ENCODE data around the gene NFKBIB. TPM values are rescaled to one million over a fixed set of nuclear protein-coding genes. Genes with fewer than 3 reads are reported as not detected.
"Not testable (repeated sequence)": the region's sequence is repeated elsewhere in the genome, so short reads cannot be mapped to it uniquely, and the experiment has no call there.

Gene NFKBIB
- total RNA-seq, 2 donors from 2014 or later: 86.5 to 89.1 TPM

DNA sequence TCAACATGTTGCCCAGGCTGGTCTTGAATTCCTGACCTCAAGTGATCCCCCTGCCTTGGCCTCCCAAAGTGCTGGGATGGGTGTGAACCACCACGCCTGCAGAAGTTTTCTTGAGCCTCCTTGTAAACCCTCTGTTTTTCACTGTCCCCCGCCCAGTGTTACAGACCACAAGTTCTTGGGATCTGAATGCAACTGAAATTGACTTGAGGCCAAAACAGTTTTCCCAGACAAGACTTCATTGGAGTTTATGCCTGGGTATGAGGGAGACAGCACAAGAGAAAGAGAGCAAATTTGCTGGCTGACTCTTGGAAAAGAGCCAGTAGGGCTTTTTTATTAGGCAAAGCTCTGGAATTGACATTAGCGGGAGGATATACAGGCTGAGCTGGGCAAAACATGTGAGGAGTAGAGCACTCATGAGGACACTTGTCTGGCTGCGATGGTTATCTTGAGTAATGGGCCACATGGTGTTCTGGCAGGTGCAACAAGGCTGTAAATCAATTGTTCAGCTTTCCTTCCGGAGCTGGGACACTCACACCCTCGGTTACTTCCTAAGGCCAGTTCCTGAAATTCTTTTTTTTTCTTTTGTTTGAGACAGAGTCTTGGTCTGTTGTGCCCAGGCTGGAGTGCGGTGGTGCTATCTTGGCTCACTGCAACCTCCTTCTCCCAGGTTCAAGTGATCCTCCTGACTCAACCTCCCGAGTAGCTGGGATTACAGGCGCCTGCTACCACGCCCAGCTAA is 37.3 kb upstream of the NFKBIB start:
- Mint-ChIP-seq H3K4me1 (ENCODE audit: low read depth) (peaks cover 40% of the 10 kb centered on the region), H3K36me3 (ENCODE audit: insufficient read depth in 2 of 2) (peaks cover 3 to 6% of the 10 kb centered on the region in 2 donors), H3K27ac (no peak overlapping the region), H3K9me3 (peaks cover 0 to 2% of the 10 kb centered on the region in 2 donors), H3K4me3 (no peak overlapping the region), H3K27me3 (ENCODE audit: low read depth) (no peaks in the 10 kb centered on the region)
- no peak for ATAC-seq (replicated peaks in 1 of 2)
- no peak for DNase-seq

DNA sequence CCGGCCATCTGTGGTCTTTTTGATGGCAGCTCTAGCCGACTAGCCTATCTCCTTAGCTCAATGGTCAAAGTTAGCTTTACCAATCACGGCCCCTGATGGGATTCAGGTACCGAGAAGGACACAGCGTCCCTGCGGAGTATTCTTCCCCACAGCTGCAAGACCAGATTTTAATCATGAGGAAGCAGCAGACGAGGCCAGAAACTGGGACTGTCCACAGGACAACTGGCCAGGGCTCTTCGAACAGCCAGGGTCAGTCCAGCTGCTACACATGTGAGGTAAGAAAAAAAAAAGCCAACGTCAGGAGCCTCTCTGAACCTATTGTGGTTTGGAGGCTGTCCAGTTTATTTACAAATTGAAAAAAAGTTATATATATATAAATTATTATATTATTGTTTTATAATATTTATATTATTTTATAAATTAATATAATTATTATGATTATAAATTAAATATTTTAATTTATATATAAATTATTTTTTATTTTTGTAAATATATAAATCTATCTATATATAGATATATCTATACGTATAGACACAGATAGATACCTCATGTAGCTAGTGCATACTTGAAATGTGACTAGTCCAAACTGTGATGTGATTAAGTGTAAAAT is 32.5 kb upstream of the NFKBIB start:
- DNase-seq (no peak), ATAC-seq (replicated peaks in 1 of 2) (no peak)
- Mint-ChIP-seq H3K27me3 (ENCODE audit: low read depth) (no peaks in the 10 kb centered on the region), H3K27ac (no peak overlapping the region), H3K4me3 (no peak overlapping the region), H3K9me3 (peaks cover 0 to 2% of the 10 kb centered on the region in 2 donors), H3K4me1 (ENCODE audit: low read depth) (peaks cover 59% of the 10 kb centered on the region), H3K36me3 (ENCODE audit: insufficient read depth in 2 of 2) (peaks cover 3 to 8% of the 10 kb centered on the region in 2 donors)

DNA sequence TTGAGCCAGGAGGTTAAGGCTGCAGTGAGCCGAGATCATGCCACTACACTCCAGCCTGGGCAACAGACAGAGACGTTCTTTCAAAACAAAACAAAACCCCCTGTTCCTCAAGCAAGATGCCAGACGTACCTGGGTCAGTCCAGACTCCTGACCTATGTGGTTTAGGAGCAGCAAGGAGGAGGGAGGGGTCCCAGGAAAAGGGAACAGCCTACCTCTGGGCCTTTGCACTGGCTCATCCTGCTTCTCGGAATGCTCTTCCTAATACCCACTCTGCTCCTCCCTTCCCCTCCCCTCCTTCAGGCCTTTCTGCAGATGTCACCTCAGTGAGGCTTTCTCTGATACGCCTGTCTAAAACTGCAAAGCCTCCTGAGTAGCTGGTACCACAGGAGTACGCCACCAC is 31.2 kb upstream of the NFKBIB start:
- ATAC-seq (replicated peaks in 1 of 2): no peak
- Mint-ChIP-seq H3K27me3 (ENCODE audit: low read depth) (no peaks in the 10 kb centered on the region), H3K4me3 (peak overlapping the region; percentile 87 to 93), H3K27ac (no peak overlapping the region), H3K9me3 (peaks cover 0 to 2% of the 10 kb centered on the region in 2 donors), H3K36me3 (ENCODE audit: insufficient read depth in 2 of 2) (peaks cover 3 to 11% of the 10 kb centered on the region in 2 donors), H3K4me1 (ENCODE audit: low read depth) (peaks cover 59% of the 10 kb centered on the region)
- no peak for DNase-seq

DNA sequence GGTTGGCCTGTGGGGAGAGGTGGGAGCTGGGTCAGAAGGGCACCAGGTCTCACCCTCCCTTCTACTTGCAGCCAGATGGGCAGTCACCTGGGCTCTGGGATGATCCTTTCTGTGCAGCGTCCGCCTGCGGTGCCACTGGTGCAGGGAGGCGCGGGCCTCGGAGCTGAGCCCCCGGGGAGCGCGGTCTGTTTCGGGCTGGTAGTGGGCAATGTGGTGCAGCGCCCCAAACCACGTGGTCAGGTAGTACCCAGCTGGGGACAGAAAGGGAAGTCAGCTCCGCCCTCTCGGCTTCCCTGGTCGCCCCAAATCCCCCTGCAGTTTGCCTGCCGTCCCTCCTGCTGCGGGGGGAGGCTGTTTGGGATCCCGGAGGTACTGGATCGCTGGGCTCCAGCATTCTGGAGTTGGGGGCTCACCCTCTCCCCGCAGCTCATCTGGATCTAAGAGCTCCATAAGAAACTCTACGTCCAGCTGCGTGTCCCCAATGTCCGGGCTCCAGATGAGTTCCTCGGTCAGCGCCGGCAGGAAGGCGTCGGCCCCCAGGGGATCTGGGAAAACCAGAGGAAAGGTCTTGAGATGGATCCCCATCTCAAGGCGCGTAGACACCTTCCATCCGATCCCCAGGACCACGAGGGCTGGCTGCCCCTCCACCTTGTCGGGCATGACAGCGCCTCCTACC is 30.5 kb upstream of the NFKBIB start:
- DNase-seq: peak; percentile 45 to 53
- Mint-ChIP-seq H3K36me3 (ENCODE audit: insufficient read depth in 2 of 2) (peaks cover 3 to 11% of the 10 kb centered on the region in 2 donors), H3K4me1 (ENCODE audit: low read depth) (peaks cover 58% of the 10 kb centered on the region), H3K27ac (peak overlapping the region; percentile 40), H3K4me3 (peak overlapping the region; percentile 87 to 93), H3K27me3 (ENCODE audit: low read depth) (no peaks in the 10 kb centered on the region), H3K9me3 (peaks cover 0 to under 1% of the 10 kb centered on the region in 2 donors)
- peak; percentile 20 to 23 for ATAC-seq (replicated peaks in 1 of 2)

DNA sequence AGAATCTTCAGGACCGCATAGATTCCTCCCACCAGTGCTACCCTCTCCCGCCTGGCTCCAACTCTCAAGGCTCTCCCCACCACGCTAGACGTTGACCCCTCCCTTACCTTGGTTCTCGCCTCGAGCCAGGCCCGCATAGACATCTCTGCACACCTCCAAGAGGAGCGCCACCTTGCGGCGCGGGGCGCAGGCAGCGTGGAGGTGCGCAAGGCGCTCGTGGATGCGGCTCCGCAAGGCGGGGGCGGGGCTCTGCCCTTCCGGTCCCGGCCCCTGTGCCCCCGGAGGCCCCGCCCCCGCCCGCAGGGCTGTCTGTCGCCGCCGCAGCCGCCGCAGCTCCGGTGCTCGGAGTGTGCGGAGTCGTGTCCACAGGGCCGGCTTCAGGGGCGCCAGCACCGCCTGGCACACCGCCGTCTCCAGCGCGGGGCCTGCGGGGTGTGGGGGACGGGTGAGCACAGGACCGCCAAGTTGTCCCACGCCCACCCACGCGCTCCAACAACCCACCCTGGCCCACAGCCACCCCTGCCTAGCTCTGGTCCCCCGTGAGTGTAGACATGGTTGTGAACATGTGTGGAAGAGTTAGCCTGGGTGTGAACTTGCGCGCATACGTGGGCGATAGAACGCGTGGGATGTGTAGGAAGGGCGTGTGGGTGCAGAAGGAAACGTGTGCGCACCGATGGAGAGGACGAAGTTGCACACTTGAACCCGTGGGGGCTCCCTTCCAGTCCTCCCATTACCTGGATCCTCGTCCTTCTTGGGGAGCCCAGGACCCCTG is 29.7 kb upstream of the NFKBIB start:
- ATAC-seq (replicated peaks in 1 of 2): peak; percentile 91 to 92
- H3K36me3 Mint-ChIP-seq (ENCODE audit: insufficient read depth in 2 of 2): peaks cover 0 to 10% of the 10 kb centered on the region in 2 donors
- H3K27me3 Mint-ChIP-seq (ENCODE audit: low read depth): no peaks in the 10 kb centered on the region
- H3K9me3 Mint-ChIP-seq: no peaks in the 10 kb centered on the region
- H3K4me3 Mint-ChIP-seq: peak overlapping the region; percentile 87 to 93
- peaks cover 50% of the 10 kb centered on the region for H3K4me1 Mint-ChIP-seq (ENCODE audit: low read depth)
- no peak overlapping the region for H3K27ac Mint-ChIP-seq
- peak; percentile 95 for DNase-seq

DNA sequence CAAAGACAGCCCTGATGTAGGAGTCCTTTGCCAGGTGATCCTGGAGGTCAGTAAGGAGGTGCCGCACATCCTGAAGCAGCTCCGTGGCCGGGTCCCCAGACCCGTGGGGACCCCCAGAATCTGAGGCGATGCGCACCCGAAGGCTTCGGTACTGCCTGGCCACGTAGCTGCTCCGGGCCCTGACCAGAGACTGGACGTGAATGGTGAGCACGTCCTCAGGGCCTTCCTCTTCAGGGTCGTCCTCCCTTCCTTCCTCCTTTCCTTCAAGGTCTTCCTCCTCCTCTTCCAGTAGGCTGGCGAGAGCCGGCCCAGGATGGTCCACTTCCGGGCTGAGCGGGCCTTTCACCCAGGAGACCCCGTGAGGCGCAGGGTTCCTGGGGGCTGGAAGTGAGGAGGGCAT is 29.2 kb upstream of the NFKBIB start:
- DNase-seq: no peak
- H3K4me3 Mint-ChIP-seq: peak overlapping the region; percentile 60 to 87

DNA sequence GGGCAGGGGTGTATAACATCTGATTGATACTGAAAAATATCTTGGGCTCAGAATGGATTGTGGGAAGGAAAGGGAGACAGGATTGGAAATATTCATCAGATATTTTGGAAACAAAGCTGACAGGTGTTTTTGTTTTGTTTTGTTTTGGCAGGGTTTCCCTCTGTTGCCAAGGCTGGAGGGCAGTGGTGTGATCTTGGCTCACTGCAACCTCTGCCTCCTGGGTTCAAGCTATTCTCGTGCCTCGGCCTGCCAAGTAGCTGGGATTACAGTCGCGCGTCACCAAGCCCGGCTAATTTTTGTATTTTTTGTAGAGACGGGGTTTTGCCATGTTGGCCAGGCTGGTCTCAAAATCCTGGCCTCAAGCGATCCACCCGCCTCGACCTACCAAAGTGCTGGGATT is 26.4 kb upstream of the NFKBIB start:
- H3K27me3 Mint-ChIP-seq (ENCODE audit: low read depth); H3K27ac Mint-ChIP-seq; DNase-seq; H3K4me3 Mint-ChIP-seq; ATAC-seq (replicated peaks in 1 of 2); H3K9me3 Mint-ChIP-seq; H3K36me3 Mint-ChIP-seq (ENCODE audit: insufficient read depth in 2 of 2): not testable (repeated sequence)
- peaks cover 56% of the 10 kb centered on the region for H3K4me1 Mint-ChIP-seq (ENCODE audit: low read depth)

More for the DNA sequence above, 29.2 kb upstream of the NFKBIB start:
- ATAC-seq (replicated peaks in 1 of 2): no peak
- Mint-ChIP-seq H3K9me3 (no peaks in the 10 kb centered on the region), H3K4me1 (ENCODE audit: low read depth) (peaks cover 46% of the 10 kb centered on the region), H3K27me3 (ENCODE audit: low read depth) (no peaks in the 10 kb centered on the region), H3K27ac (no peak overlapping the region), H3K36me3 (ENCODE audit: insufficient read depth in 2 of 2) (peaks cover 0 to 8% of the 10 kb centered on the region in 2 donors)

DNA sequence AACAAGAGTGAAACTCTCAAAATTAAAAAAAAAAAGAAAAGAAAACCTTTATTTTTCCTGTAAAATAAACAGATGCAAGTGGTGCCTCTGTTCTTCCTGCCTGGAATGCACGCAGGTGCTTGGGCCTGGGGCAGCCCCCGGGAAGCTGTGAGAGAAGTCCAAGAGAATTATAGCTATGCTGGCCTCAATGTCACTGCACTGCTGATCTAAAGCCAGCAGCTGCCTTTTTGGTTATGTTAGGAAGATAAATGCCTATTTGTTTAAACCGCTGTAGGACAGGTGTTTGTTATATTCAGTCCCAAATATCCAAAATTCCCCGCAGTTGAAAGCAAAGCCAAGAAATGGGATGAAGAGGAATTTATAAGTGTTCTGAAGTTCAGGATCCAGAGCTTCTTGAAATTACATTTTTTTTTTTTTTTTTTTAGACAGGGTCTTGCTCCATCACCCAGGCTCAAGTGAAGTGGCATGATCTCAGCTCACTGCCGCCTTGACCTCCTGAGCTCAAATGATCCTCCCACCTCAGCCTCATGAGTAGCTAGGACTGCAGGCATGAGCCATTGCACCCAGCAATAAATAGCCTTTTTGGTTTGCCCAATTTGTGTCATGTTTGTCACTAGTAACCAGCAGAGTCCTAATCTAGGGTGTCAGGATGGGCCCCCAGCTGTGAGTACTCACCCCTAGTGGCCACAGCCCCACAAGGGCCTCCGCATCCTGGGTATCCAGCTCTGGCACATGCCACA is 23.9 kb upstream of the NFKBIB start:
- Mint-ChIP-seq H3K27me3 (ENCODE audit: low read depth) (no peaks in the 10 kb centered on the region), H3K4me3 (peak overlapping the region in 1 of 2 donors; percentile 38), H3K4me1 (ENCODE audit: low read depth) (peaks cover 39% of the 10 kb centered on the region), H3K36me3 (ENCODE audit: insufficient read depth in 2 of 2) (peaks cover 0 to 8% of the 10 kb centered on the region in 2 donors), H3K9me3 (no peaks in the 10 kb centered on the region), H3K27ac (peak overlapping the region; percentile 85)
- no peak for DNase-seq
- ATAC-seq (replicated peaks in 1 of 2): no peak

DNA sequence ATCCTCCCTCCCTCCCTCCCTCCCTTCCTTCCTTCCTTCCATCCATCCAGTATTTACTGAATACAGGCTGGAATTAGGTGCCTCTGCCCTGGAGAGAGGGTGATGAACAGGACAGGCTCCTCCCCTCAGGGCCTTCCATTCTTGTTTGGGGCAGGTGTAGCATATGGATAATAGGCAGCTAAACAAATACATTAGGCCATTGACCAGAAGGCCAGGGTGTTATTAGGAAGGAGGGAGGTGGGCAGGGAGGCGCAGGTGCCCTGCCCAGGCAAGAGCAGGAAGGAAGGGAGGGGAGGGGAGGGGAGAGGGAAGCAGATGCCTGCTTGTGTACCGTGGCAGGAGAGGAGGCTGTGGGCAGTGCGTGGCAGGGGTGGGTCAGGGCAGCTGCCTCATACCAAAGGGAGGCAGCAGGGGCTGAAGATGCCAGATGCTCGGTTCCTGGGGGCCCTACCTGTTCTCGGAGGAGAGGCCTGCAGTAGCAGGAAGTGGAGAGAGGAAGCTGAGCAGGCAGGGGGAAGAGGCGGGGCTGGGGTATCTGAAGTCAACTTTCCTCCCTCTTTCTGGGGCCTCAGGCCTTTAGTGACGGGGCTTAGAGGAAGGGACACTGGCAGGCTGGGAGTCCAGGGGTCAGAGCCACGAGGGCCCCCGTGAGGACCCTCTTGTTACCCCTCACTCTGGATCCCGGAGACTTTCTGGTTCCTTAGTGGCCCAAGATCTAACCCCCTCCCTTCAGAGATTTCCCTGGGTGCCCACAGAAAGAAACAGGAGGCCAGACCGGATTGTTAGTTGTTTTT is 21.8 kb upstream of the NFKBIB start, which contains the start of gene RINL:
TSS of gene RINL (minus strand) at position 495 of the 794 bp plus-strand sequence. CDS start 1,533 bp downstream, outside the sequence.
- Mint-ChIP-seq H3K4me3 (peak within 1 kb of the TSS; percentile 95 to 97), H3K36me3 (ENCODE audit: insufficient read depth in 2 of 2) (peaks cover 0 to 7% of the 10 kb centered on the region in 2 donors), H3K27me3 (ENCODE audit: low read depth) (no peaks in the 10 kb centered on the region), H3K9me3 (no peaks in the 10 kb centered on the region), H3K27ac (peak within 1 kb of the TSS; percentile 81), H3K4me1 (ENCODE audit: low read depth) (peaks cover 35% of the 10 kb centered on the region)
- DNase-seq (peak; percentile 78 to 82), ATAC-seq (replicated peaks in 1 of 2) (peak; percentile 93 to 95)

DNA sequence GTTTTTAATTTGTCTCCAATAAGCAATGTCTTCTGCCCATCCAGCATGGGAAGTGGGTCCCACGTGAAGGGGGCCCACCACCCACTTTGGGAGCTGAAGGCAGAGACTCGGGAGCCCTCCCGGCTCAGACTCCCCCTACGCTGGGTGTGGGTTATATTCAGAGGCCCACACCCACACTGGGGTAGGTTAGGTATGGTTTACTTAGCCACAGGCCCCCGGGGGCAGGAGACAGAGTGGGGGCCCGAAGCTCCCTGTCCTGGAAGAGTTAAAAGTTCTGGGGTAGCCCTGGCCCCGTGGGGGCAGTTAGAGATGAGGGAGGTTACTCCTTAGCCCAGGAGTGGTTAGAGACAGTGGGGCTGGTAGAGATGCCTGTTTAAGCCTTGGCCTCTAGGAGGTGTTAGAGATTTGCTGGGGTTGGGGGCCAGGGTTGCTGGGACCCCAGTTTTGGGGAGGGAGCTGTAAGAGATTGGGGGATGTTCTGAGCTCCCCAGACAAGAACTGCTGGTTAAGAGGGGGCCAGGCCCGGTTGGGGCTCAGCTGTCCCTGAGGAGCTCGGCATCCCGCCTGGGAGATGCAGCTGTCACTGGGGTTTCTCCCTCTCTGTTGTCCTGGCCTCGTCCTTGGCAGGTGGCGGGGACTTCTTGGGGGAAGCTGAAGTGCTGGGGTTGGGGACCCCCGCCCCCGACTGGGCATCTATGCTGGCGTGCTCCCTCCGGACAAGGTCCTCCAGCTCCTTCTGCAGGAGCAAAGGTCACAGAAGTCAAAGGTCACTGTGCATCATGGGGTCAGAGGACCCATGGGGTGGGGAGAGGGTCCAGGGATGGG is 21.0 kb upstream of the NFKBIB start:
- peak overlapping the region; percentile 95 to 97 for H3K4me3 Mint-ChIP-seq
- peaks cover 35% of the 10 kb centered on the region for H3K4me1 Mint-ChIP-seq (ENCODE audit: low read depth)
- H3K27me3 Mint-ChIP-seq (ENCODE audit: low read depth): no peaks in the 10 kb centered on the region
- peak overlapping the region; percentile 81 for H3K27ac Mint-ChIP-seq
- peak in 1 of 2 donors; percentile 25 for DNase-seq
- peaks cover 0 to 4% of the 10 kb centered on the region in 2 donors for H3K36me3 Mint-ChIP-seq (ENCODE audit: insufficient read depth in 2 of 2)
- ATAC-seq (replicated peaks in 1 of 2): peak; percentile 42 to 44
- H3K9me3 Mint-ChIP-seq: no peaks in the 10 kb centered on the region

DNA sequence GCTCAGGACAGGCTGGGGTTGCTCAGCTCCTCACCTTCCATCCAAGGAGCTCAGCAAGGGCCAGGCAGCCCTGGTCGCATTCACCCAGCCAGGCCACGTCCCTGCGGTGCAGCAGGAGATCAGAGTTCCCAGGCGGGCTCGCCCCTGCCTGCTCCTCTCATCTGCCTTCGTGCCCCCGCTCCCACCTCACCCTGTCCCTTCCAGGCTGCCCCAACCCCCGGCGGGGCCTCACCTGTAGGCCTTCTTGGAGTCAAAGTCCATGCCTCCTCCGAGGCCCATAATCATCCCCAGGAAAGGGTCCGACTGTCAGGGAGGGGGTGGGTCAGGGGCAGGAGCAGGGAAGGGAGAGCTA is 20.4 kb upstream of the NFKBIB start:
- no peak for ATAC-seq (replicated peaks in 1 of 2)
- no peak for DNase-seq
- H3K36me3 Mint-ChIP-seq (ENCODE audit: insufficient read depth in 2 of 2): peaks cover 0 to 4% of the 10 kb centered on the region in 2 donors
- H3K4me3 Mint-ChIP-seq: peak overlapping the region in 1 of 2 donors; percentile 29
- H3K9me3 Mint-ChIP-seq: no peaks in the 10 kb centered on the region
- H3K27me3 Mint-ChIP-seq (ENCODE audit: low read depth): no peaks in the 10 kb centered on the region
- H3K4me1 Mint-ChIP-seq (ENCODE audit: low read depth): peaks cover 35% of the 10 kb centered on the region
- H3K27ac Mint-ChIP-seq: peak overlapping the region; percentile 70

Data from activated T-cell treated with anti-CD3 and anti-CD28 coated beads, Interleukin-2, amount 50 U/mL, for 72 hours (primary cell).